ENCODE data around the gene NGEF.

- no peak for TF ChIP-seq EZH2 (IDR thresholded peaks at IDR 0.05)
- TF ChIP-seq, protein P1, sequence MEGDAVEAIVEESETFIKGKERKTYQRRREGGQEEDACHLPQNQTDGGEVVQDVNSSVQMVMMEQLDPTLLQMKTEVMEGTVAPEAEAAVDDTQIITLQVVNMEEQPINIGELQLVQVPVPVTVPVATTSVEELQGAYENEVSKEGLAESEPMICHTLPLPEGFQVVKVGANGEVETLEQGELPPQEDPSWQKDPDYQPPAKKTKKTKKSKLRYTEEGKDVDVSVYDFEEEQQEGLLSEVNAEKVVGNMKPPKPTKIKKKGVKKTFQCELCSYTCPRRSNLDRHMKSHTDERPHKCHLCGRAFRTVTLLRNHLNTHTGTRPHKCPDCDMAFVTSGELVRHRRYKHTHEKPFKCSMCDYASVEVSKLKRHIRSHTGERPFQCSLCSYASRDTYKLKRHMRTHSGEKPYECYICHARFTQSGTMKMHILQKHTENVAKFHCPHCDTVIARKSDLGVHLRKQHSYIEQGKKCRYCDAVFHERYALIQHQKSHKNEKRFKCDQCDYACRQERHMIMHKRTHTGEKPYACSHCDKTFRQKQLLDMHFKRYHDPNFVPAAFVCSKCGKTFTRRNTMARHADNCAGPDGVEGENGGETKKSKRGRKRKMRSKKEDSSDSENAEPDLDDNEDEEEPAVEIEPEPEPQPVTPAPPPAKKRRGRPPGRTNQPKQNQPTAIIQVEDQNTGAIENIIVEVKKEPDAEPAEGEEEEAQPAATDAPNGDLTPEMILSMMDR (IDR thresholded peaks at IDR 0.05), result no peak
- TF ChIP-seq EZH2phosphoT487 (IDR thresholded peaks at IDR 0.05), result no peak
Measured at GRCh38 chr2:233023007-233023760, 10.1 kb upstream of the NGEF start.

Measured in neural progenitor cell (in vitro differentiated cells).